ENCODE measurements around the gene LIPM. TPM values are rescaled to one million over a fixed set of nuclear protein-coding genes. Genes with fewer than 3 reads are reported as not detected.

LIPM gene
- total and polyA plus RNA-seq, 4 donors = not detected

DNA sequence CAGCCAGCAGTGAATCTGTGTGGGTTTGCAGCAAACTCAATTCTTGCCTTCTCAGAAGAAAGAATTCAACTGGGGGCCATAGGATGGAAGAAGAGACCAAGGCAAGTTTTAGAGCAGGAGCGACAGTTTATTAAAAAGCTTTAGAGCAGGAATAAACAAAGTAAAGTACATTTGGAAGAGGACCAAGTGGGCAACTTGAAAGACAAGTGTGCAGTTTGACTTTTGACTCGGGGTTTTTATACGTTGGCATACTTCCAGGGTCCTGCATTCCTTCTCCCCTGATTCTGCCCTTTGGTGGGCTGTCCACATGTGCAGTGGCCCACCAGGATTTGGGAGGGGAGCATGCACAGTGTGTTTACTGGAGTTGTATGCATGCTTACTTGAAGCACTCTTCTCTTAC, 52.2 kb downstream of the LIPM start:
- Histone ChIP-seq H3K27ac (ENCODE audit: low read depth in 1 of 2, low read length in 1 of 2) (no peak overlapping the region), H3K4me1 (ENCODE audit: control insufficient read depth in 5 of 5, insufficient read depth in 5 of 5, low read length in 5 of 5) (peaks cover 2 to 11% (median 7%) of the 10 kb centered on the region in 5 donors), H3K9ac (ENCODE audit: insufficient read depth in 1 of 2, low read length in 2 of 2) (no peak overlapping the region), H3K36me3 (ENCODE audit: control insufficient read depth in 4 of 4, insufficient read depth in 4 of 4, low read length in 4 of 4) (no peaks in the 10 kb centered on the region), H3K27me3 (ENCODE audit: control insufficient read depth in 3 of 3, insufficient read depth in 3 of 3, low read length in 2 of 3) (no peaks in the 10 kb centered on the region), H3K9me3 (ENCODE audit: control insufficient read depth in 4 of 4, insufficient read depth in 3 of 4, low read length in 3 of 4) (no peaks in the 10 kb centered on the region), H3K4me3 (no peak overlapping the region)
- WGBS, 2 donors = 37 to 54% methylated on average over 3 of the region's 3 CpGs
- no peak for TF ChIP-seq CTCF (IDR thresholded peaks at IDR 0.05; ENCODE audit: control extremely low read depth, extremely low read depth)
- DNase-seq (peak; percentile 36 to 64 (median 51)), ATAC-seq (ENCODE audit: insufficient read depth, low FRiP score) (no peak)

DNA sequence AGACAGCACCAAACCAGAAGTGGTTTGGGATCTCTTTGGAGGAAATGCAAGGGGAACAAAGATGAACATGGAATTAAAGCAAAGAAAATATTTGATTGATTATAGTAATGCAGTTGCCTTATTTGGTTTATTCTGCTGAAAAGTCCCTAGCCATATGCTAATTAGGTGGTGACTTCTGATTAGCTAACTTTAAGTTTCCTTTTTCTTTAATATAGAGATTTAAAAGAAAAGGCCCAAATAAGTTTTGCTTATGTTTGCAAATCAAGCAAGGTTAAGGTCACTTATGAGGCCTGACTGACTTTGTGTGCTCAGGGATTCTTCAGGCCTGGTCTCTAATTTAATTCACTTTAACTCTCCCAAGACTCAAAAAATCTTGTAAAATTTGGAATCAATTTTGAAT, 55.3 kb downstream of the LIPM start:
- Histone ChIP-seq H3K27ac (ENCODE audit: low read depth in 1 of 2, low read length in 1 of 2) (no peak overlapping the region), H3K9me3 (ENCODE audit: control insufficient read depth in 4 of 4, insufficient read depth in 3 of 4, low read length in 3 of 4) (no peaks in the 10 kb centered on the region), H3K4me3 (no peak overlapping the region), H3K36me3 (ENCODE audit: control insufficient read depth in 4 of 4, insufficient read depth in 4 of 4, low read length in 4 of 4) (no peaks in the 10 kb centered on the region), H3K9ac (ENCODE audit: insufficient read depth in 1 of 2, low read length in 2 of 2) (no peak overlapping the region), H3K27me3 (ENCODE audit: control insufficient read depth in 3 of 3, insufficient read depth in 3 of 3, low read length in 2 of 3) (no peaks in the 10 kb centered on the region), H3K4me1 (ENCODE audit: control insufficient read depth in 5 of 5, insufficient read depth in 5 of 5, low read length in 5 of 5) (peaks cover 2 to 11% (median 3%) of the 10 kb centered on the region in 5 donors)
- no peak for TF ChIP-seq CTCF (IDR thresholded peaks at IDR 0.05; ENCODE audit: control extremely low read depth, extremely low read depth)
- DNase-seq (no peak), ATAC-seq (ENCODE audit: insufficient read depth, low FRiP score) (no peak)

GRCh38 chr10:88858491-88858890, 56.0 kb downstream of the LIPM start:
- H3K27me3 ChIP-seq (ENCODE audit: control insufficient read depth in 3 of 3, insufficient read depth in 3 of 3, low read length in 2 of 3) = no peaks in the 10 kb centered on the region
- H3K27ac ChIP-seq (ENCODE audit: low read depth in 1 of 2, low read length in 1 of 2) = no peak overlapping the region
- no peak for TF ChIP-seq CTCF (IDR thresholded peaks at IDR 0.05; ENCODE audit: control extremely low read depth, extremely low read depth)
- no peaks in the 10 kb centered on the region for H3K9me3 ChIP-seq (ENCODE audit: control insufficient read depth in 4 of 4, insufficient read depth in 3 of 4, low read length in 3 of 4)
- ATAC-seq (ENCODE audit: insufficient read depth, low FRiP score) (no peak), DNase-seq (no peak)
- no peaks in the 10 kb centered on the region for H3K36me3 ChIP-seq (ENCODE audit: control insufficient read depth in 4 of 4, insufficient read depth in 4 of 4, low read length in 4 of 4)
- 43 to 64% methylated on average over 2 of the region's 2 CpGs for WGBS, 2 donors
- H3K4me1 ChIP-seq (ENCODE audit: control insufficient read depth in 5 of 5, insufficient read depth in 5 of 5, low read length in 5 of 5) = peaks cover 2 to 10% (median 3%) of the 10 kb centered on the region in 5 donors
- H3K4me3 ChIP-seq = no peak overlapping the region
- no peak overlapping the region for H3K9ac ChIP-seq (ENCODE audit: insufficient read depth in 1 of 2, low read length in 2 of 2)

DNA sequence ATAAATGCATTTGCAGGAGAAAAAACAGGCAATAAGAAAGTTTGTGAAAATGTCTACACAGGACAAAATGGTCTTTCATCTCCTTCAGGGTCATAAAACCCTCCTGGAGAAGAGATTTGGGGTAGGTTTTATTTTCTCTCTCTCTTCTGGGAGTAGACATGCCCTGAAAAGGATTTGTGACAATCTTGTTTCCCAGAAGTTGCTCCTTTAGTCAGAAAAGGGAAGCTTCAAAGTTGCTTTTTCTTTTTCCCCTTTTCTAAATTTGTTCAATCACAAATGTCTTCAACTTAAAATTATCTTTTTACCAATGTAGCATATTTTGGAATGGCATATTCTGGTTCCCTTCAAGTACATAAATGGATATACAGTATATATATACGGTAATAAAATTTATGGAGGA, 58.5 kb downstream of the LIPM start:
- DNase-seq = no peak
- no peaks in the 10 kb centered on the region for H3K9me3 ChIP-seq (ENCODE audit: control insufficient read depth in 4 of 4, insufficient read depth in 3 of 4, low read length in 3 of 4)

More for the DNA sequence above, 58.5 kb downstream of the LIPM start:
- Histone ChIP-seq H3K36me3 (ENCODE audit: control insufficient read depth in 4 of 4, insufficient read depth in 4 of 4, low read length in 4 of 4) (no peaks in the 10 kb centered on the region), H3K4me3 (no peak overlapping the region), H3K27me3 (ENCODE audit: control insufficient read depth in 3 of 3, insufficient read depth in 3 of 3, low read length in 2 of 3) (no peaks in the 10 kb centered on the region), H3K9ac (ENCODE audit: insufficient read depth in 1 of 2, low read length in 2 of 2) (no peak overlapping the region), H3K27ac (ENCODE audit: low read depth in 1 of 2, low read length in 1 of 2) (no peak overlapping the region), H3K4me1 (ENCODE audit: control insufficient read depth in 5 of 5, insufficient read depth in 5 of 5, low read length in 5 of 5) (peaks cover 0 to 3% (median 0%) of the 10 kb centered on the region in 5 donors)
- 38 to 91% methylated on average over 1 of the region's 1 CpG for WGBS, 2 donors
- TF ChIP-seq CTCF (IDR thresholded peaks at IDR 0.05; ENCODE audit: control extremely low read depth, extremely low read depth) = no peak
- ATAC-seq (ENCODE audit: insufficient read depth, low FRiP score) = no peak
